Suppressor macrophage (primary cell): Measurements from ENCODE around the gene TSPAN31.

Experiments used
- DNase-seq, 4 experiments: peaks; one replicate each; pipeline ENCODE4 v3.0.0-alpha.2; 2020 to 2022

Gene TSPAN31

DNA sequence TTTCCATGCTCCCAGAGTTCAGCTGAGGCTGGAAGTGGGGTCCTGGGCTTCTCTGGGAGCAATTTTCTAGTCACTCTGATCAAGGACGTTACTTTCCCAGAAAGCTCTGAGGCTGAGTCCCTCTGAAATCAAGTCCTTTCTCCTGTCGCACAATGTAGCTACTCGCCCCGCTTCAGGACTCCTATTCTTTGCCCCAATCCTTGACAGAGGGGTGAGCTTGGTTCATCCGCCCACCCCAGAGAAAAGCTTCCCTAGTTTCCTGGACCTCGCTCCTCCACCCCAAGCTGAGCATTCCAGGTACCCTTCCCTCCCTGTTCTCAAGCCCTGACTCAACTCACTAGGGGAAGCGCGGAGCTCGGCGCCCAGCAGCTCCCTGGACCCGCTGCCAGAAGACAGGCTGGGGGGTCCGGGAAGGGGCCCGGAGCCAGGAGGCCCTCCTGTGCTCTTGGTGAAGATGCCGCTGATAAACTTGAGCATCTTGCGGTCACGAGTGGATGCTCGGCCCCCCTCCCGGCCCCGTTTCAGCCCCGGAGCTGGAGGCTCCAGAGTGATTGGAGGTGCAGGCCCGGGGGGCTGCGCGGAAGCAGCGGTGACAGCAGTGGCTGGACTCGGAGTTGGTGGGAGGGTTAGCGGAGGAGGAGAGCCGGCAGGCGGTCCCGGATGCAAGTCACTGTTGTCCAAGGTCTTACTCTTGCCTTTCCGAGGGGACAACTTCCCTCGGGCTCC, 7.9 kb upstream of the TSPAN31 start:
- no peak for DNase-seq

- DNase-seq, result no peak
These were observed 7.1 kb upstream of the TSPAN31 start for GRCh38 chr12:57737467-57738460.

DNA sequence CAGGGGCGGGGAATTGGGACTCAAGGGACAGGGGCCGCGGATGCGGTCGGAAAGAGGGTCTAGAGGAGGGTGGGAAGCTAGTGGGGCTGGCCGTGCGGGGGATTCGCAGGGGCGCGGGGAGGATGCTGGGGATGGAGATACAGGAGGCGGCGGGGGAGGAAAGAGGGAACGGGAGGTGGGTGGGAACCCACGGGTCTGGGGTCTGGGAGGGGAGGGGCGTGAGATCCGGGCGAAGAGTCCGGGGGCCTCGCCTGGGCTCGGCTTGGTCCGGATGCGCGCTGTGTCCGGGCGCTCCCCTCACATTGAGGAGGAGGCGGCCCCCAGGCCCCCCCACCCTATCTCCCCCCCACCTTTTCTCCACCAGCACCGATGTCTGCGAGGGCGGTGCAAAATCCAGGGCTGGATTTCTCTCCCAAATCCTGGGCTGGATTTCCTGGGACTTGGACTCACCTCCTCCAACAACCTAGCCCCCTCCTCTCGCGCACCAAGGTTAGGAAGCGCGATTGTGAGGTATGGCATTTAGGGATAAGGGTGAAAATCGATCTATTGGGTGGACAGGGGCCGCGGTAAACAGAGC, 6.1 kb upstream of the TSPAN31 start, which contains the start of gene AGAP2:
AGAP2 (minus strand) TSS at position 82 of the 577 bp plus-strand sequence. CDS start 496 bp downstream, outside the sequence.
- no peak for DNase-seq

GRCh38 chr12:57739387-57739786, 5.5 kb upstream of the TSPAN31 start:
- DNase-seq, result no peak

- no peak for DNase-seq
These were observed 4.8 kb upstream of the TSPAN31 start for GRCh38 chr12:57739914-57740538.

- DNase-seq, result peak in 3 of 4 experiments; percentile 41 to 45 (median 41)
These were observed 4.0 kb upstream of the TSPAN31 start for GRCh38 chr12:57740656-57741412.

DNA sequence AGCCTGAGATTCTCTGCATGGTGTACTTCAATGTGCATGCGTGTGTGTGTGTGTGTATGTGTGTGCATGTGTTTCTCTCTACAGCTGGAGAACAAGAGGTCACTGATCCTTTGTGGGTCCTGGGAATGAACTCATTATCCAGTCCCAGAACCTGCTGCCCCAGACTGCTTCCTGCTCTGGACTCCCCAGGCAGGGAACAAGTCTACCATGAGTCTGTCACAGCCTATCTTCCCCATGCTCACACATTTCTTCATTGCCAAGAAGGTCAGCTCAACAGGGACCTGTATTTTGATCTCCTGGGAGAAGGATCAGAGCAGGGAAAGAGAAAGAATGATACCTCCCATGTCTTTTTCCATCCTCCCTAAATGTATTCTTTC, 3.4 kb upstream of the TSPAN31 start:
- peak in 1 of 4 experiments; percentile 20 for DNase-seq

DNA sequence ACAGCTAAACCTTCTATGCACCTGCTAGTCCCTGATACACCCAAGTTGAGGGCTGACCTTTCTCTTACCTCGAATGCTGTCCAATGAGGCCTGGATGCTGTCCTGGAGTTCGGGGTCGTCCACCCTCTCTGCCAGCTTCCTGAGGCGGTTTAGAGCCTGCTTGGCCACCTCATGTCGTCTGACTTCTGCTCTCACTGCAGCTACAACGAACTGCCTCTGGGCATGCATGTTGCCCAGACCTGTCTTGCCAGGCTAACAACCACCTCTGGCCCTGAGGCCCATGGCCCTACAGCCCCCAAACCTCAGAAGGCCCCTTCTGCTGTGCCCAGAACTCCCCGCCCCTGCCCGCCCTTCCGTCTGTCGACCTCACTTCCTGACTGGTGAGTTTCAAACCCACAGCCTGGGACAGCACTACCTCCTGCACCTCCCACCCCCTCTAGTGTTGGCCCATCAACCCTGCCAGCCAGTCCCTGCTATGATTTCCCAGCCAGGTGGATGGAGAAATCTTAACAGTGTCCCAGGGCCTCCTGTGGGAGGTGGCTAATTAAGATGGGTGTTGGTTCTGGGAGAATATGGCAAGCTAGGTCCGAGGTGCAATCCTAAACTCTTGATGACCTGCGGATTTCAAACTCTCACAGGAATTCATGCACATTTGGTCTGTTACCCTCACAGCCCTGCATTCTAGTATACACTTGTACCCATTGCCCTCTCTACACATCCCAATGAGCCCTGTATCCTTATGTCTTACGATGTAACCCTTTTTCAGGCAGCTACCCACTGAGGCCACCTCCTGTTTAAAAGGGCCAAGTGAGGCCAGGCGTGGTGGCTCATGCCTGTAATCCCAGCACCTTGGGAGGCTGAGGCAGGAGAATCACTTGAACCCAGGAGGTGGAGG, 2.7 kb upstream of the TSPAN31 start:
- DNase-seq, result peak; percentile 38 to 71 (median 61)

DNA sequence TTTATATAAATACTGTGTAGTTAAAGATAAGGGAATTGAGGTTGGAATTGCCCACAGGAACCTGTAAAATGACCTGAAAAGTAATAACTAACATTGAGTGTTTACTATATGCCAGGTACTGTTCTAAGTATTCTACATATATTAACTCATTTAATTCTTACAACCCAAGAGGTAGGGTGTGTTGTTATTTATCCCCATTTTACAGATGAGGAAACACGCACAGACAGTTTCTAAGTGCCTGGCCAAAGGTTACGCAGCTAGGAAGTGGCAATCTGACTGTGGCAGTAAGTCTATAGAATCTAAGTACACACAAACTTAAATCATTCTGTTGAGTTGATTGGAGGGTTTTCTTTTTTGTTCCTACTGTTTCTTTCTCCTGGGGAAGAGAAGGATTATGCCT, 1.1 kb upstream of the TSPAN31 start:
- no peak for DNase-seq

DNA sequence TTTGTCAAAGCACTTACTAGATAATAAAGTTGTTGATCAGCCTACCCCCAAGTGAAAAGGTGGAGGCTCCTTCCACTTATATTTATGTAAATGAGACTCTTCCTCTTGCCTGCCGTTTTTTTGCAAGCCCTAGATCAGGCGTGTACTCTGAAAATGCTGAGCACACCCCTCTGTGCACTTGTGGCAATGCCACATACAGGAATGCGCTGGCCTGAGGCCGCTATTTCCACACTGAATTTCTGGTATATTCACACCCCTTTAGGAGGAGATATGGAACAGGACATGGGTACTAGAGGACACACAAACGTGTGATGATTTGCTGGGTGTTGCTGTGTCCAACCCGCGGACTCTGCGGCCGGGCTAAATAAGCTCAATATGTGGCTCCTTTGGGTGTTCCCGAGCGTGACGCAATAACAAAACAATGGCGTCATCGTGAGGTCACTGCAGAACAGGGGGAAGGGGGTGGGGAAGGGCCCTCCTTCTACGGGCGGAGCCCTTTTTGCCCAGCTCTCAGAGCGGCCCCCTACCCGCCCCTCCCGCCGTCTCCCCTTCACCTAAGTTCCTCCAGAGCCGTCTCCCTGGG, 554 bp upstream of the TSPAN31 start:
- peak; percentile 88 to 90 (median 88) for DNase-seq

DNA sequence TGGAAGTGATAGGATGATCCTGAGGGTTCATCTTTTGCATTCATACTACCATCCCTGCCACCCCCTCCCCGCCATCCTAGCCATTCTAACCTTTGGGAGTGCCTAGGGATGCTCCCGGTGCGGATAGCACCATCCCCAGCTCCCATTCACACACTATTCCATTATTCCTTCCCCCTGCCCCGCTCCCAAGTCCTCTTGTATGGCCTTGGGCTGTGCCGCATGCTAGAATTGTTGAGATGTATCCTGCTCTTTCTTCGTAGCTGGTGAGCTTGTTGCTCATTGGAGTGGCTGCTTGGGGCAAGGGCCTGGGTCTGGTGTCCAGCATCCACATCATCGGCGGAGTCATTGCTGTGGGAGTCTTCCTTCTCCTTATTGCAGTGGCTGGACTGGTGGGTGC, 644 bp downstream of the TSPAN31 start:
- DNase-seq, result peak in 2 of 4 experiments; percentile 31 to 36

GRCh38 chr12:57746025-57746424, 1.2 kb downstream of the TSPAN31 start:
- no peak for DNase-seq

DNA sequence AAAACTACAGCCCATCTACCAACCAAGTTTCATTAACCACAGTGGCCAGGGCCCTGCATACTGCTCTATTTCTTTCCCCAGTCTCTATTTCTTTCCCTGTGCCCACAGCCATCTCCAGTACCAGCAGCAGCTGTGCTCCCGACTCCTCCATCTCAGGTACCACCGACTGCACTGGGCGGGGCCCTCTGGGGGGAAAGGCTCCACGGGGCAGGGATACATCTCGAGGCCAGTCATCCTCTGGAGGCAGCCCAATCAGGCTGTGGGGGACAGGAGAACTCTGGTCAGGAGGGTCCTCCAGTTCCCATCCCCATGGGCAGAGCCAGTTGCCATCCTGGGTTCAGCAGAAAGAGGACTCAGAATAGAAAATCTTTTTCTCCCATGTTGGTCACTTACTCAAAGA, 4.2 kb downstream of the TSPAN31 start:
- no peak for DNase-seq

- DNase-seq, result no peak
These were observed 6.0 kb downstream of the TSPAN31 start for GRCh38 chr12:57750561-57751431.

GRCh38 chr12:57751432-57751787, 6.6 kb downstream of the TSPAN31 start:
- DNase-seq, result peak in 1 of 4 experiments; percentile 7

- DNase-seq, result peak; percentile 99
These were observed 7.2 kb downstream of the TSPAN31 start, which contains the start of gene CDK4 for GRCh38 chr12:57751788-57752667. Gene CDK4, minus strand, starts transcription at chr12:57752310. Its CDS starts 593 bp downstream, at chr12:57751717.

DNA sequence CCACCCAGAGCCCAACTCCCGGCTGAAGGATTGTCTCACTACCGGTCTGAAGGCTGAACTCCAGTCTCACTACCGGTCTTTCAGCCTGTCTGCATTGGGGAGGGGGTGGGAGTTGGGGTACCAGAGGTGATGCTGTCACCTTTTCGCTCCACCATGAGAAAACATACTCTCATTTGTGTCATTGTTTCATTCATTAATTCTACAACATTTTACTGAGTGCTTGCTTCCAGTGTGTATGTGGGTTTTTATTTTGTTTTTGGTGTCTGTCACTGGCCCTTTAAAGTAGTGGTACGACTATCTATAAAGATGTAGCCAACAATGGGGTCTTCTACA, 7.8 kb downstream of the TSPAN31 start:
- DNase-seq, result no peak

DNA sequence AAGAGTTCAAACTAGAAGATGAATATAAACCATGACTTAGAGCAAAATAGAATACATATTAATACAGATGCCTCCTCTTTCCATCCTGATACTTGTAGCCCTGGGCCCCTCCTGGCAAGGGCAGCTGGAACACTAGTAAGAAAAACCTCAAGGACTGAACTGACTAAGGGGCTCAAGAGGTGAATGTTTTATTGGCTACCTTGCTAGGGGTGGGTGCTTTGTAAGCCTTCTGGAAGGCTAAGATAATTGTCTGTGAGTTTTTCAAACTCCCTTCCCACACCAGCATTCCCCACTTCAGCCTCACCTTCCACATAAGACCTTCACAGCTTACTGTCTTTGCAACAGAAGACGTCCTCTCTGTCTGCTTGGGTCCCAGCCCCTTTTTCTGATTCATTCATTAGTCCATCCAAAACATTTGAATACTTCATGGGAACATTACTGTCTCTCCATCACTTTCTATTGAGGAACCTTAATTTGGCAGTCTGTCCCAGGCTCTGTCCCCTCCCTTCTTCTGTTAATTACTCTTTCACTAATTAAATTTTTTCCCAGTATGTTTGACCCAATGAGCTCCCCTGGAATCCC, 9.0 kb downstream of the TSPAN31 start:
- DNase-seq, result no peak
